H1 (cell line): ENCODE measurements around the gene RPS6KB2. TPM values are rescaled to one million over a fixed set of nuclear protein-coding genes. Genes with fewer than 3 reads are reported as not detected.

ENCODE experiments used
- CTCF ChIA-PET: fragments of 300-600 bp; sonication (Branson Sonifier 250); formaldehyde crosslinking; loops from one replicate; lab custom pipeline; 2021; ENCODE audit not compliant: partially characterized antibody; lab: Charles Lee
- POLR2A ChIA-PET: fragments of 300-600 bp; sonication (Branson Sonifier 250); formaldehyde crosslinking; loops from one replicate; lab custom pipeline; 2021; ENCODE audit warnings: inconsistent platforms; ENCODE audit not compliant: partially characterized antibody; lab: Charles Lee
- DNase-seq, 2 experiments: peaks; one replicate each; pipeline versions ENCODE4 v3.0.0 to v3.0.0-alpha.2; 2010 to 2022; ENCODE audit warnings: low spot score in 2 of 2, low read depth in 1 of 2, mixed read lengths in 1 of 2
- FAIRE-seq: peaks from 2 replicates; lab custom pipeline; 2011; peaks lifted over from hg19 to GRCh38; lab: Jason Lieb, UNC
- H2AFZ ChIP-seq: 2 replicates; pipeline ENCODE4 v1.8.1; 2012; ENCODE audit warnings: low read length, inconsistent platforms
- H2AK5ac ChIP-seq: 2 replicates; pipeline ENCODE4 v1.6.1; 2013; ENCODE audit warnings: low read depth, low read length
- H2BK120ac ChIP-seq: replicated peaks from 2 replicates; pipeline ENCODE3; 2013; ENCODE audit warnings: low read depth, low read length, inconsistent platforms
- H2BK12ac ChIP-seq: 2 replicates; pipeline ENCODE4 v1.6.1; 2013; ENCODE audit warnings: low read depth, low read length
- H2BK15ac ChIP-seq: 2 replicates; pipeline ENCODE4 v1.6.1; 2013; ENCODE audit warnings: low read length
- H2BK20ac ChIP-seq: 2 replicates; pipeline ENCODE4 v1.6.1; 2013; ENCODE audit warnings: low read length
- H2BK5ac ChIP-seq: 2 replicates; pipeline ENCODE4 v1.6.1; 2013; ENCODE audit warnings: low read depth, low read length
- H3K14ac ChIP-seq: 2 replicates; pipeline ENCODE4 v1.6.1; 2013; ENCODE audit warnings: inconsistent platforms; ENCODE audit not compliant: insufficient read length
- H3K18ac ChIP-seq: 2 replicates; pipeline ENCODE4 v1.6.1; 2013; ENCODE audit warnings: low read length; ENCODE audit errors: extremely low read depth
- H3K23ac ChIP-seq: 2 replicates; pipeline ENCODE4 v1.6.1; 2013; ENCODE audit warnings: inconsistent platforms; ENCODE audit not compliant: insufficient read length
- H3K23me2 ChIP-seq: 2 replicates; pipeline ENCODE4 v1.6.1; 2013; ENCODE audit warnings: low read depth, low read length
- H3K27ac ChIP-seq: 2 replicates; pipeline ENCODE4 v1.6.1; 2011; ENCODE audit warnings: low read depth, low read length, inconsistent platforms
- H3K27me3 ChIP-seq, 4 experiments: replicated peaks in 1 of 4; 1 replicate in 1 of 4; 2 replicates in 3 of 4; pipeline versions ENCODE4 v1.6.1 to v1.8.1; 2011 to 2013; ENCODE audit warnings: low read length in 3 of 4, mild to moderate bottlenecking in 3 of 4, inconsistent platforms in 2 of 4, mixed read lengths in 2 of 4, moderate library complexity in 1 of 4; ENCODE audit not compliant: control insufficient read depth in 3 of 4, insufficient read depth in 3 of 4; ENCODE audit errors: extremely low read depth in 1 of 4
- H3K36me3 ChIP-seq, 4 experiments: 2 replicates each; pipeline versions ENCODE4 v1.6.1 to v1.8.1; 2011 to 2013; ENCODE audit warnings: mild to moderate bottlenecking in 4 of 4, low read length in 3 of 4, moderate library complexity in 2 of 4, control low read depth in 1 of 4, inconsistent platforms in 1 of 4; ENCODE audit not compliant: insufficient read depth in 4 of 4, control insufficient read depth in 2 of 4
- H3K4ac ChIP-seq: replicated peaks from 2 replicates; pipeline ENCODE3; 2013; ENCODE audit warnings: low read length, low read depth, mixed read lengths, inconsistent platforms; ENCODE audit not compliant: insufficient read length
- H3K4me1 ChIP-seq, 4 experiments: replicated peaks in 1 of 4; 1 replicate in 1 of 4; 2 replicates in 3 of 4; pipeline versions ENCODE4 v1.6.1 to v1.8.1; 2011 to 2013; ENCODE audit warnings: low read length in 3 of 4, inconsistent platforms in 2 of 4, mixed read lengths in 1 of 4; ENCODE audit not compliant: insufficient read depth in 4 of 4, control insufficient read depth in 3 of 4
- H3K4me2 ChIP-seq, 2 experiments: 2 replicates each; pipeline versions ENCODE4 v1.6.1 to v1.8.1; 2011 to 2013; ENCODE audit warnings: low read depth in 2 of 2, low read length in 2 of 2, control low read depth in 1 of 2, inconsistent platforms in 1 of 2, mild to moderate bottlenecking in 1 of 2; ENCODE audit not compliant: insufficient read depth in 1 of 2
- H3K4me3 ChIP-seq, 4 experiments: fragments of 200-600, 300-600 bp in 1 of 4; sonication (generic), shearing (Covaris generic), sonication (Bioruptor Twin) in 1 of 4; 2 replicates each; pipeline versions ENCODE4 v1.5.1 to v1.8.1; 2011 to 2016; ENCODE audit warnings: low read length in 4 of 4, low read depth in 3 of 4, control low read depth in 2 of 4, inconsistent platforms in 2 of 4, mild to moderate bottlenecking in 2 of 4, mixed read lengths in 1 of 4, moderate library complexity in 1 of 4; ENCODE audit not compliant: insufficient read depth in 2 of 4; ENCODE audit errors: extremely low read depth in 1 of 4
- H3K56ac ChIP-seq: replicated peaks from 2 replicates; pipeline ENCODE3; 2013; ENCODE audit warnings: low read depth, mild to moderate bottlenecking, mixed read lengths, low read length, inconsistent platforms; ENCODE audit not compliant: insufficient read length
- H3K79me1 ChIP-seq: 2 replicates; pipeline ENCODE4 v1.6.1; 2013; ENCODE audit warnings: low read depth, low read length, control low read depth
- H3K79me2 ChIP-seq, 2 experiments: 2 replicates each; pipeline versions ENCODE4 v1.6.1 to v1.8.1; 2012 to 2013; ENCODE audit warnings: low read length in 2 of 2, mild to moderate bottlenecking in 2 of 2, inconsistent platforms in 1 of 2; ENCODE audit not compliant: insufficient read depth in 2 of 2, control insufficient read depth in 1 of 2
- H3K9ac ChIP-seq, 4 experiments: replicated peaks in 1 of 4; 1 replicate in 1 of 4; 2 replicates in 3 of 4; pipeline versions ENCODE4 v1.6.1 to v1.8.1; 2011 to 2013; ENCODE audit warnings: low read depth in 3 of 4, low read length in 3 of 4, control low read depth in 2 of 4, mild to moderate bottlenecking in 2 of 4, moderate library complexity in 2 of 4, inconsistent platforms in 1 of 4; ENCODE audit errors: extremely low read depth in 1 of 4
- H3K9me3 ChIP-seq, 2 experiments: 2 replicates each; pipeline versions ENCODE4 v1.6.1 to v1.8.1; 2012 to 2013; ENCODE audit warnings: mild to moderate bottlenecking in 2 of 2, moderate library complexity in 2 of 2, control low read depth in 1 of 2, inconsistent platforms in 1 of 2, low read depth in 1 of 2, low read length in 1 of 2, mixed read lengths in 1 of 2; ENCODE audit not compliant: insufficient read depth in 2 of 2
- H4K20me1 ChIP-seq, 2 experiments: replicated peaks in 1 of 2; 2 replicates each; pipeline versions ENCODE3 to v1.8.1; 2011 to 2013; ENCODE audit warnings: inconsistent platforms in 2 of 2, low read length in 2 of 2, mild to moderate bottlenecking in 1 of 2; ENCODE audit not compliant: insufficient read depth in 2 of 2, control insufficient read depth in 1 of 2
- H4K5ac ChIP-seq: 2 replicates; pipeline ENCODE4 v1.6.1; 2013; ENCODE audit warnings: low read length, low read depth, mixed read lengths, inconsistent platforms; ENCODE audit not compliant: insufficient read length
- H4K8ac ChIP-seq: 2 replicates; pipeline ENCODE4 v1.8.0; 2013; ENCODE audit warnings: mild to moderate bottlenecking, moderate library complexity, low read length, inconsistent platforms; ENCODE audit not compliant: insufficient read depth; ENCODE audit errors: extremely low read depth
- H4K91ac ChIP-seq: replicated peaks from 2 replicates; pipeline ENCODE3; 2013; ENCODE audit warnings: low read length, mixed read lengths, inconsistent platforms; ENCODE audit not compliant: insufficient read length
- JUN ChIP-seq: IDR thresholded peaks from 2 replicates; pipeline ENCODE4 v1.6.1; 2011; ENCODE audit warnings: low read depth, mild to moderate bottlenecking, improper control_type of control experiment, low read length
- POLR2AphosphoS5 ChIP-seq: IDR thresholded peaks from 2 replicates; pipeline ENCODE4 v1.6.1; 2011; ENCODE audit warnings: low read depth, low read length
- SP2 ChIP-seq: IDR thresholded peaks from 2 replicates; pipeline ENCODE4 v1.6.1; 2012; ENCODE audit warnings: mild to moderate bottlenecking, low read length, inconsistent platforms
- WGBS, 2 experiments: shearing (Covaris generic) in 1 of 2; methylation state at CpG; one replicate each; pipeline versions ENCODE4 v1.1.6 to v1.1.7; 2013 to 2015; ENCODE audit warnings: low lambda C conversion rate in 2 of 2, mixed read lengths in 2 of 2, inconsistent platforms in 1 of 2, low coverage in 1 of 2, missing lambda C conversion rate in 1 of 2; ENCODE audit not compliant: insufficient replicate concordance in 2 of 2, insufficient coverage in 1 of 2, insufficient read length in 1 of 2; ENCODE audit errors: extremely low coverage in 1 of 2, missing lambda C conversion rate in 1 of 2; 5-methylcytosine and 5-hydroxymethylcytosine counted together
- polyA plus RNA-seq, 7 experiments: library from polyadenylated mRNA; depleted of rRNA in 3 of 7; stranded (reverse) in 5 of 7; unstranded in 2 of 7; fragments of >200 nt in 5 of 7; fragments of 200-250 nt in 2 of 7; gene quantifications; 1 replicate in 5 of 7; 2 replicates in 1 of 7; 4 replicates in 1 of 7; pipeline versions ENCODE4 v1.2.1 to v1.2.3, GENCODE V29; 2011 to 2013; ENCODE audit warnings: missing spikeins in 2 of 7, mixed read lengths in 2 of 7
- total RNA-seq: library from RNA; stranded (reverse); fragmentation: NEBNext Ultra II Directional; extraction: Animal tissue kit (Norgen Biotek cat#: 25700); gene quantifications from 2 replicates; pipeline ENCODE4 v1.2.1, GENCODE V29; 2021
- TF ChIP-seq, protein P1 (sequence below), 3 experiments: IDR thresholded peaks; 1 replicate in 2 of 3; 2 replicates in 1 of 3; pipeline versions ENCODE4 v1.5.1 to v1.6.1; 2011; ENCODE audit warnings: low read length in 3 of 3, mild to moderate bottlenecking in 3 of 3, inconsistent platforms in 2 of 3, low read depth in 1 of 3, moderate library complexity in 1 of 3; ENCODE audit not compliant: insufficient read depth in 1 of 3; ENCODE audit errors: control extremely low read depth in 1 of 3
- TF ChIP-seq, protein P2 (sequence below): IDR thresholded peaks from 2 replicates; pipeline ENCODE4 v1.6.1; 2011; ENCODE audit warnings: low read depth, mild to moderate bottlenecking, low read length; ENCODE audit not compliant: insufficient read depth

The RPS6KB2 gene
- total and polyA plus RNA-seq, 2 of the 8 experiments (the other 6 are each of a cell fraction or from before 2014, with no cell fraction given): 41.0 to 47.1 TPM

DNA sequence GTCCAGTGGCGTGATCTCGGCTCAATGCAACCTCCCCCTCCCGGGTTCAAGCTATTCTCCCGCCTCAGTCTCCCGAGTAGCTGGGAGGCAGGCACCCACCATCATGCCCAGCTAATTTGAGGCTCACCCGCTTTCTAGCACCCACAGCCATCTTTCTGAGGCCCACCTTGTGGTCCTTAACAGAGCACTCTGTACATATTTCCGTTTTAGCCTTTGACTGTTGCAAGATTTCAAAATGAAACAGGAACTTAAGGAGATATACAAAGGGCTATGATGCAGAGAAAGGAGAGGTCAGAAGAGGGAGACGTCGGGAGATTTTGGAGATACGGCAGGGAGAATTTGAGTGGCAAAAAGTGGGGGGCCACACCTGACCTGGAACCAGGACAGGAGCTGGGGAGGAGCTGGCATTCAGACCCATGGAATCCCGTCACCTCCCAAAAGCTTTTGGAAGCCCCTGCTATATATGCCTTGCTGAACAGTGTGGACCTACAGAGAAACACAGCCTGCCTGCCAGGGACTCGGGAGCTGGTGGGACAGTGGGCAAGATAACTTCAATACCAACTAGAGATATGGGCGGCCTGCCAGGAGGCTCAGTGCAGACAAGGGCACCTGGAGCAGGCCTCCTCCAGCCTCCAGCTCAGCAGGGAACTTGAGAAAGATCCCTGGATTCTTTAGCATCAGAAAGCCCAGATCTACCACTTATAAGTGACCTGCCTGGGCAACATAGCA lies 46.9 kb upstream of the RPS6KB2 start:
- no peak overlapping the region for H3K9ac ChIP-seq
- WGBS, 2 experiments: 81 to 100% methylated on average over 2 to 13 of the region's 13 CpGs
- no peaks in the 10 kb centered on the region for H3K36me3 ChIP-seq
- no peak overlapping the region for H2AFZ ChIP-seq
- H4K8ac ChIP-seq: no peak overlapping the region
- no peak overlapping the region for H2AK5ac ChIP-seq
- H3K4me2 ChIP-seq: no peak overlapping the region
- no peak overlapping the region; the same call in 1 of the 2 replicates for H2BK20ac ChIP-seq
- no peak overlapping the region for H3K56ac ChIP-seq
- peaks cover 0 to 15% (median 7%) of the 10 kb centered on the region in 4 experiments; a peak in 5 of 7 replicates for H3K4me1 ChIP-seq
- H3K4ac ChIP-seq: no peak overlapping the region
- TF ChIP-seq SP2 (no peak), POLR2AphosphoS5 (no peak), JUN (no peak)
- TF ChIP-seq, protein P1, sequence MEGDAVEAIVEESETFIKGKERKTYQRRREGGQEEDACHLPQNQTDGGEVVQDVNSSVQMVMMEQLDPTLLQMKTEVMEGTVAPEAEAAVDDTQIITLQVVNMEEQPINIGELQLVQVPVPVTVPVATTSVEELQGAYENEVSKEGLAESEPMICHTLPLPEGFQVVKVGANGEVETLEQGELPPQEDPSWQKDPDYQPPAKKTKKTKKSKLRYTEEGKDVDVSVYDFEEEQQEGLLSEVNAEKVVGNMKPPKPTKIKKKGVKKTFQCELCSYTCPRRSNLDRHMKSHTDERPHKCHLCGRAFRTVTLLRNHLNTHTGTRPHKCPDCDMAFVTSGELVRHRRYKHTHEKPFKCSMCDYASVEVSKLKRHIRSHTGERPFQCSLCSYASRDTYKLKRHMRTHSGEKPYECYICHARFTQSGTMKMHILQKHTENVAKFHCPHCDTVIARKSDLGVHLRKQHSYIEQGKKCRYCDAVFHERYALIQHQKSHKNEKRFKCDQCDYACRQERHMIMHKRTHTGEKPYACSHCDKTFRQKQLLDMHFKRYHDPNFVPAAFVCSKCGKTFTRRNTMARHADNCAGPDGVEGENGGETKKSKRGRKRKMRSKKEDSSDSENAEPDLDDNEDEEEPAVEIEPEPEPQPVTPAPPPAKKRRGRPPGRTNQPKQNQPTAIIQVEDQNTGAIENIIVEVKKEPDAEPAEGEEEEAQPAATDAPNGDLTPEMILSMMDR (IDR thresholded peaks at IDR 0.05; ENCODE audit: control extremely low read depth in 1 of 3, insufficient read depth in 1 of 3, low read depth in 1 of 3, low read length in 3 of 3): no peak
- TF ChIP-seq, protein P2, sequence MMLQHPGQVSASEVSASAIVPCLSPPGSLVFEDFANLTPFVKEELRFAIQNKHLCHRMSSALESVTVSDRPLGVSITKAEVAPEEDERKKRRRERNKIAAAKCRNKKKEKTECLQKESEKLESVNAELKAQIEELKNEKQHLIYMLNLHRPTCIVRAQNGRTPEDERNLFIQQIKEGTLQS: no peak
- TF ChIP-seq, all 59 proteins: peak for 0
- no peak for DNase-seq
- Histone ChIP-seq H3K23me2 (no peaks in the 10 kb centered on the region), H3K79me2 (no peaks in the 10 kb centered on the region), H2BK120ac (no peak overlapping the region), H3K18ac (no peak overlapping the region), H3K79me1 (no peaks in the 10 kb centered on the region), H4K5ac (no peak overlapping the region), H3K14ac (no peak overlapping the region), H3K23ac (no peak overlapping the region), H2BK15ac (0 out of 2 replicates have a peak overlapping the region, but pooled peaks have one; percentile 16), H3K27ac (no peak overlapping the region), H2BK12ac (no peak overlapping the region), H3K4me3 (no peak overlapping the region), H3K27me3 (peaks cover 5 to 27% (median 21%) of the 10 kb centered on the region in 4 experiments), H2BK5ac (no peak overlapping the region), H4K20me1 (peaks cover 2% of the 10 kb centered on the region in 2 experiments), H4K91ac (no peak overlapping the region), H3K9me3 (no peaks in the 10 kb centered on the region)
- CTCF ChIA-PET: interaction anchor here (0.6 to 34.8 kb wide), 40 partner anchors 10 to 319 kb away, joined by 3 to 1305 read pairs (median 4); partner anchors contain the start of genes CABP4, CLCF1, POLD4 and PPP1CA
- FAIRE-seq: no peak
- POLR2A ChIA-PET: interaction anchor here (0.6 to 3.1 kb wide), 9 partner anchors 8 to 35 kb away, joined by 3 to 6 read pairs (median 3); partner anchors contain the start of genes CLCF1, POLD4 and RAD9A
